HepG2 (cell line): ENCODE measurements around the gene EPHX1. TPM values are rescaled to one million over a fixed set of nuclear protein-coding genes. Genes with fewer than 3 reads are reported as not detected.

Source experiments
- ARID5B ChIP-seq: IDR thresholded peaks from 2 replicates; pipeline ENCODE4 v1.4.0; 2020; ENCODE audit warnings: mild to moderate bottlenecking, missing genetic modification reagents
- ATF3 ChIP-seq: sonication (generic); formaldehyde crosslinking; IDR thresholded peaks from 2 replicates; pipeline ENCODE4 v1.4.0; 2020; ENCODE audit warnings: missing genetic modification reagents
- BCLAF1 ChIP-seq: fragments of 450-650 bp; IDR thresholded peaks from 2 replicates; pipeline ENCODE4 v1.6.1; 2017; ENCODE audit warnings: mild to moderate bottlenecking
- CC2D1A ChIP-seq: sonication (generic); formaldehyde crosslinking; IDR thresholded peaks from 2 replicates; pipeline ENCODE4 v1.8.1; 2023; ENCODE audit warnings: mild to moderate bottlenecking, missing genetic modification reagents
- HNRNPLL ChIP-seq: fragments of 200-400 bp; formaldehyde crosslinking; IDR thresholded peaks from 2 replicates; pipeline ENCODE4 v1.6.1; 2017; ENCODE audit warnings: mild to moderate bottlenecking, low read depth, low read length; ENCODE audit not compliant: poor library complexity, severe bottlenecking
- HOXA5 ChIP-seq: sonication (generic); formaldehyde crosslinking; IDR thresholded peaks from 2 replicates; pipeline ENCODE4 v1.4.0; 2020; ENCODE audit warnings: missing genetic modification reagents
- KLF6 ChIP-seq: IDR thresholded peaks from 2 replicates; pipeline ENCODE4 v1.8.0; 2016; ENCODE audit warnings: missing biosample characterization, missing genetic modification reagents
- RNF219 ChIP-seq: sonication (generic); formaldehyde crosslinking; IDR thresholded peaks from 2 replicates; pipeline ENCODE4 v1.5.0; 2020; ENCODE audit warnings: mild to moderate bottlenecking, missing genetic modification reagents
- SMARCE1 ChIP-seq: fragments of 450-650 bp; IDR thresholded peaks from 2 replicates; pipeline ENCODE4 v1.6.1; 2017; ENCODE audit warnings: borderline replicate concordance
- SMC3 ChIP-seq: IDR thresholded peaks from 2 replicates; pipeline ENCODE4 v1.6.1; 2011; ENCODE audit warnings: low read length, improper control_type of control experiment
- STAG1 ChIP-seq: sonication (generic); formaldehyde crosslinking; IDR thresholded peaks from 2 replicates; pipeline ENCODE4 v1.4.0; 2020; ENCODE audit warnings: missing genetic modification reagents
- ZBTB2 ChIP-seq: sonication (generic); formaldehyde crosslinking; IDR thresholded peaks from 2 replicates; pipeline ENCODE4 v1.8.0; 2022; ENCODE audit warnings: low read depth, missing genetic modification reagents
- ZFX ChIP-seq: sonication (generic); formaldehyde crosslinking; IDR thresholded peaks from 2 replicates; pipeline ENCODE4 v1.4.0; 2020; ENCODE audit warnings: mild to moderate bottlenecking, low read depth, missing genetic modification reagents, moderate library complexity
- ZKSCAN1 ChIP-seq: fragments of 150-350 bp; IDR thresholded peaks from 2 replicates; pipeline ENCODE4 v1.6.1; 2014; ENCODE audit warnings: low read length
- ZNF574 ChIP-seq: sonication (generic); formaldehyde crosslinking; IDR thresholded peaks from 2 replicates; pipeline ENCODE4 v1.4.0; 2020; ENCODE audit warnings: missing genetic modification reagents
- ZSCAN21 ChIP-seq: sonication (generic); formaldehyde crosslinking; IDR thresholded peaks from 2 replicates; pipeline ENCODE4 v1.8.0; 2022; ENCODE audit warnings: mild to moderate bottlenecking, missing genetic modification reagents, moderate library complexity, borderline replicate concordance
- ZSCAN9 ChIP-seq: IDR thresholded peaks from 2 replicates; pipeline ENCODE4 v1.6.1; 2016; ENCODE audit warnings: borderline replicate concordance
- polyA plus RNA-seq, 8 experiments: library from polyadenylated mRNA; depleted of rRNA in 3 of 8; stranded (reverse) in 7 of 8; unstranded in 1 of 8; fragments of >200 nt; fragmentation: Illumina TruSeq in 4 of 8; extraction: Trizol in 4 of 8; gene quantifications; 2 replicates each; pipeline versions ENCODE4 v1.2.1 to v1.2.3, GENCODE V29; 2011 to 2016; ENCODE audit warnings: low read depth in 4 of 8, missing spikeins in 1 of 8, mixed read lengths in 1 of 8; ENCODE audit not compliant: insufficient read depth in 1 of 8
- total RNA-seq, 5 experiments: library from RNA; depleted of rRNA; stranded (reverse); fragments of >200 nt; fragmentation: Illumina TruSeq; extraction: Trizol; gene quantifications; 2 replicates each; pipeline ENCODE4 v1.2.3, GENCODE V29; 2016; ENCODE audit warnings: low read depth in 1 of 5

Gene EPHX1
- total and polyA plus RNA-seq, 2 of the 13 experiments (the other 11 are each of a cell fraction or from before 2014, with no cell fraction given), result 27.7 to 36.5 TPM

- TF ChIP-seq ZFX (CRISPR knock-in tag) (peak; percentile 71), SMARCE1 (no peak), BCLAF1 (no peak), STAG1 (CRISPR knock-in tag) (peak; percentile 32), ZSCAN9 (CRISPR knock-in tag) (peak; percentile 60; the same call in 1 of the 2 replicates), SMC3 (no peak), HNRNPLL (no peak), ZSCAN21 (CRISPR knock-in tag) (0 out of 2 replicates have a peak, but pooled peaks have one; percentile 69), ARID5B (peak; percentile 60; the same call in 1 of the 2 replicates), HOXA5 (CRISPR knock-in tag) (peak; percentile 65; the same call in 1 of the 2 replicates), ZBTB2 (CRISPR knock-in tag) (no peak), ZNF574 (CRISPR knock-in tag) (peak; percentile 53), CC2D1A (CRISPR knock-in tag) (no peak), RNF219 (no peak), ATF3 (no peak), KLF6 (no peak), ZKSCAN1 (no peak)
Observed at GRCh38 chr1:225825078-225825477, 15.2 kb downstream of the EPHX1 start (continued).
